Epidermal melanocyte (primary cell): ENCODE measurements around the gene BPHL.
A peak's percentile ranks its signal among the peaks of the same experiment; 100 is the strongest.
"Not testable (repeated sequence)": the region's sequence is repeated elsewhere in the genome, so short reads cannot be mapped to it uniquely, and the experiment has no call there.

Source experiments
- DNase-seq: peaks from one replicate; pipeline ENCODE4 v3.0.0; 2011; ENCODE audit warnings: low spot score; ENCODE audit not compliant: insufficient read length

Gene BPHL

GRCh38 chr6:3178666-3179065 lies 60.2 kb downstream of the BPHL start:
- not testable (repeated sequence) for DNase-seq

DNA sequence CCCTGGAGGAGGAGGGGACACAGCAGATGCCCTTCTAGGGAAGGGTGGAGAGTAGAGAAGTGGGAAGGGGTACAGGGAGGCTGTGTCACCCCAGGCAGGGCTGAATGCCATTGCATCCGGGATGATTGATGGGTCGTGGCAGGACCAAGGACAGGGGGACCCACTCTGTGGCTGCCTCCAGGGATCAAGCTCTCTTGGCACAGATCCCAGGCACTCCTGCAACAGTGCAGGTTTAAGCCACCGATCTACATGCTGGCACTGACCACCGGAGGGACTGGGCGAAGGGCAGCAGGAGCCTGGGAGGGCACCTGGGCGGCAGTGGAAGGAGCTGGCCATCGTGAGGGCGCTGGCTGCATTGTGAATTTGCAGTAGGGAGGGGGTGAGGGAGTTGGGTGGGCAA lies 61.4 kb downstream of the BPHL start:
- not testable (repeated sequence) for DNase-seq

DNA sequence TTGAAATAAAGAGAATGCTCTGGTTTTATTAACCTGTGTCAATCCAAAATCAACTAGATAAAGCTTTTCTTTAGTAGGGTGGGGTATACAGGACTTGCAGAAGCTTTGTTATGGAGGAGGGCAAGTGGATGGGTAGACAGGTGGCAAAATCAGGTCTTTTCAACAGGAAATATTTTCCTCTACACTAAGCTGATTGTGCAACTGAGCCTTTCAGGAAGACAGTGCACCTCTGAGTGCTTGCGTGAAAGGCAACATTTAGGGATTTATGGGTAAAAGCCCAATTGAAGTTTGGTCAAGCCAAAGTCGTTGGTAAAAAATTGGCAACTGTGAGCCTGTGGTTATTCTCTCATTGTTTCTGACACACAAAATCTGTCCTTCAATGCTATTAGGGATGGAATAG lies 62.6 kb downstream of the BPHL start:
- no peak for DNase-seq

DNA sequence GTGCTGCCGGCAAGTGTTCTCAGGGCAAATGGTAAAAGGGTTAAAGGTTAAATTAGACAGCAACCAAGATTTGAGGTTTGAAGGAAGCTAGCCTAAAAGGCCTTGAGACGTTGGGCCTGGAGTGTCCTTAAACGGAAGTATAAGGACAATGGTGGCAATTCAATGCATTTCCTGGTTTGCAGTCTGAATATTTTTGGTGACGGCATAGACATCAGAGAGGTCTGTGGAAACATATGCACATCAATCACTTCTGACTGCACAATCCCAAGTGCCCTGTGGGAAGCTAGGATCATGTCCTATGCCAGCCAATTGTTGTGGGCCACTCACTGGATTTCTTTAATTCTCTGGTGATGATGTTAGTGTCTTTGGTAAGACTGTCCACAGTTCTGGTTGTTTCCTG lies 64.6 kb downstream of the BPHL start:
- DNase-seq = no peak

- no peak for DNase-seq
Observed at GRCh38 chr6:3186974-3187382, 68.5 kb downstream of the BPHL start.

- no peak for DNase-seq
Observed at GRCh38 chr6:3188262-3188661, 69.8 kb downstream of the BPHL start.

DNA sequence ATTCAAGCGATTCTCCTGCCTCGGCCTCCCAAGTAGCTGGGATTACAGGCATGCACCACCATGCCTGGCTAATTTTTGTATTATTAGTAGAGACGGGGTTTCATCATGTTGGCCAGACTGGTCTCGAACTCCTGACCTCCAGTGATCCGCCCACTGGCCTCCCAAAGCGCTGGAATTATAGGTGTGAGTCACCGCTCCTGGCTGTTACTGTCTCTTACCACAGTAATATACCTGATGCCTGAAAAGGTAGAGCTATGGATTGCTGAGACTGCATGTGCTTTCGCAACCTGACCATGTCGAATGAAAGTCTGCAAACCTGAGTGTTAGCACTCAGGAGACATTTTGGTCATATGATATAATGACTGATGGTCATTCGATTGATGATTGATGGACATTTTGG lies 70.7 kb downstream of the BPHL start:
- DNase-seq = not testable (repeated sequence)

DNA sequence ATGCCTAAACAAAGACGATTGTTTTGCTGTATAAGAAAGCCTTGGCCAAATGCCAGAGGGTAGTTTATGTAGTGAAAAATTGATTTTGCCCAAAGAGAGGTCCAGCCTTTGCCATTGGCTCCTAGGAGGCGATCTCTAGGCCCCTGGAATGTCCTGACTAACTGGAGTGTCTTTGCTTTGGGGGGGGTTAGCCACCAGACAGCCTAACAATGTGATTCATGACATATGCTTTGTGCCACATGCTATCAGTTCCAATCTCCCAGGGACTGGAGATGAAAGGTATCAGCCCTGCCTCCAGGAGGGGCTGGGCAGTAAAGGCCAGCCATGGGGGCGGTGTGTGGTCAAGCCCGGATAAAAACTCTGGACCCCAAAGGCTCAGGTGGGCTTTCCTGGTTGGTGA lies 71.5 kb downstream of the BPHL start:
- no peak for DNase-seq

- no peak for DNase-seq
Observed at GRCh38 chr6:3190779-3191178, 72.3 kb downstream of the BPHL start.

GRCh38 chr6:3193102-3193849 lies 74.8 kb downstream of the BPHL start:
- DNase-seq = no peak

DNA sequence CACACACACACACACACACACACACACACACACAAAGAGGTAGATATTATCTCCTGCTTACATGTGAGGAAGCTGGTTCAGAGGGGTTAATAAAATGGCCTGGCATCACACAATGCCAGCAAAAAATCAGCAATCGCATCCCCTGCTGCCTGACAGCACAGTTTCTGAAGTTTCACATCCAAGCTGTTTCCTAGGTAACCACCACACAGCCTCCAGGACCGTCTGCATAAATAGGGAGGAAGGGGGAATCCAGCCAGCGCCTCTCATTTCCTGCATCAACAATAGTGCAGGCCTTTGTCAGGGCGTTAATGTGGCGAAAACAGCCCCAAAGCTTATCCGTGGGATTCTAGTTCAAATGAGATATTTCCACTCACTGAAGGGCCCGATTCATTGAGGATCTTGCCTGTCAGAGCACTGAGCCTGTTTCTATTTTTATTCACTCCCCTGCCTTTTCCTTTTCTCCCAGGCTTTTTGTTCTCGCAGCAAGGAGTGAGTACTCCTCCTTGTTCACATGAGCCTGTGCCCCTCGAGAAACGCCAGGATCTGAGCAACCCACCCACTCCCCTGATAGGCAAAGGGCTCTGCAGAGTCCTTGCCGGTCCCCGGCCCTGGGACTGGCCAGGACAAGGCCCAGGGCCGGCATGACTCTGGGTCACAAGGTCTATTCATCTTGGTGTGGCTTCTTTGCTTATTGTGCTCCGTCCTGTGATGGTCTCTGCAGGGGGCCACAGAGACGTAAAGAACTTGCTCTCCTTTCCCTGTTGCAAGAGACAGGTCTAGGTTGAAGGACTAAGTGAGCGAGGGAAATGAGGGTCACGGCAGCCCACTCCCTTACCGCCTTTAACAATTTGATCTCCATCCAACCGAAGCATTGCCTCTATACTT lies 76.3 kb downstream of the BPHL start:
- peak; percentile 73 for DNase-seq

DNA sequence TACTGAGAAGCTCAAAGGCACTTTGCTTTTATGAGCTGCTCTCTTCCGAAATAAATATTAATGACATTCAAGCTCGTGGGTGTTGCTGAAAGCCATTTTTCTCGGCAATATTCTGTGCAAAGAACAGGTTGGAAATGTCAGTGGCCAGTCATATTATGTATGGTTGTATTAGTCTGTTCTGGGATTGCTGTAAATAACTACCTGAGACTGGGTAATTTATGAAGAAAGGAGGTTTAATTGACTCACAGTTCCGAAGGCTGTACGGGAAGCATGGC lies 76.8 kb downstream of the BPHL start:
- no peak for DNase-seq

GRCh38 chr6:3195695-3196497 lies 77.4 kb downstream of the BPHL start:
- no peak for DNase-seq

DNA sequence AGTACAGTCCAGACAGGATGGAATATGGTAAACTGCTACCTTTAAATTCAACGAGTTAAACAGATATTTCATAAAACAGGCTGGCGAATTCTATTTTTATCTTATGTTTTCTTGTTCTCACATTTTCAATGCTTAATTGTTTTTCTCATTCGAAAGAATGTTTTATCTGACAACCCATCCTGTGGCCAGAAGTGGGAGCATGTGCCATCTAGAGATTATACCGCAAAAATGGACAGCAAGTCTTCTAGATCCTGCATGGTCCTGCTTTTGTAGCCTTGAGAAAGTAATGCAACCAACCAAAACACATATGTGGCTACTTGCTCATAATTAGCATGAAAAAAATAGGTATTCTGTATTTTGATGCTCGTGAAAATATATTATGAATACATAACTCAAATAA lies 78.3 kb downstream of the BPHL start:
- DNase-seq = no peak

DNA sequence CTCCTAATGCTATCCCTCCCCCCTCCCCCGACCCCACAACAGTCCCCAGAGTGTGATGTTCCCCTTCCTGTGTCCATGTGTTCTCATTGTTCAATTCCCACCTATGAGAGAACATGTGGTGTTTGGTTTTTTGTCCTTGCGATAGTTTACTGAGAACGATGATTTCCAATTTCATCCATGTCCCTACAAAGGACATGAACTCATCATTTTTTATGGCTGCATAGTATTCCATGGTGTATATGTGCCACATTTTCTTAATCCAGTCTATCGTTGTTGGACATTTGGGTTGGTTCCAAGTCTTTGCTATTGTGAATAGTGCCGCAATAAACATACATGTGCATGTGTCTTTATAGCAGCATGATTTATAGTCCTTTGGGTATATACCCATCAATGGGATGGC lies 79.2 kb downstream of the BPHL start:
- DNase-seq = not testable (repeated sequence)

DNA sequence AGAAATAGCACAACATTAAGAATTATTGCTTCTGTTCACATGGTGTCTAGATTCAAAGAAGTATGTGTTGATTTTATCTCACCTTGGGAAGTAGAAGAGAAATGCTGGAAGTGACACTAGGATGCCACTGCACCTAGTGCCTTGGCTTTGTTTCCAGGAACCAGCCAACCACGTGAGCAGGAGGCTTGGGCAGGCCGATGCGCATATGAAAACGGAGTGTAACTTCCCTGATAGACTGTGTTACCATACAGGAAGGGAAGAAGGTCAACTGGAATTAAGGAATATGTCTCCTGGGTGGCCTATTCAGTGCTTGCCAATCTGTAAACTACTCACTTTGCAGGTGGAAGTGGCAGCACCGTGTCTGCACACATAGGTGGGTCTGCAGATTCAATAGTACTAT lies 80.9 kb downstream of the BPHL start:
- DNase-seq = no peak

- DNase-seq = no peak
Observed at GRCh38 chr6:3200682-3201081, 82.2 kb downstream of the BPHL start.

DNA sequence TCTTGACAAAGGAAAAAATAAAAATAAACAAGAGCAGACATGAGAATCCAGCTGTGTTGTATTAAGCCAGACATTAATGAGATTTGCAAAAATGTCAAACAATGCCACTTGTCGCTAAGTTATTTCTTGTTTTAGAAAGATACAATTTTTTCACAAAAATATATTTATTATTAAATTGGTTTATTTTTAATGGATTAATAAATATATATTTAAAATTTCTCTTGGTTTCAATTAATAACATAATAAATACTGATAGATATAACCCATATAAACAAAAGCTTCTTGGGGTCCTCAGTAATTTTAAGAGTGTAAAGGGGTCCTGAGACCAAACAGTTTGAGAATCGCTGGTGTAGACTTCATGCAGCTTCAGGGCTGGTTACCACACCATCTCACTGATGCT lies 82.9 kb downstream of the BPHL start:
- DNase-seq = no peak
